Peyer's patch (tissue), 4 donors: ENCODE results near the gene NPTXR. TPM values are rescaled to one million over a fixed set of nuclear protein-coding genes. Genes with fewer than 3 reads are reported as not detected.

Experiments
- DNase-seq, 3 donors: peaks; one replicate each; pipeline ENCODE4 v3.0.0-alpha.2; 2017 to 2019
- H3K27ac ChIP-seq, 4 donors: fragments of 200-600 bp; sonication (generic); one replicate each; pipeline ENCODE4 v1.5.1; 2016 to 2019
- H3K27me3 ChIP-seq, 2 donors: fragments of 200-600 bp; sonication (generic); one replicate each; pipeline ENCODE4 v1.5.1; 2019
- H3K36me3 ChIP-seq, 3 donors: fragments of 200-600 bp; sonication (generic); one replicate each; pipeline ENCODE4 v1.5.1; 2016 to 2019
- H3K4me1 ChIP-seq, 4 donors: fragments of 200-600 bp; sonication (generic); one replicate each; pipeline ENCODE4 v1.5.1; 2016 to 2019
- H3K4me3 ChIP-seq, 4 donors: fragments of 200-600 bp; sonication (generic); 1 replicate in 3 of 4; 2 replicates in 1 of 4; pipeline ENCODE4 v1.5.1; 2016 to 2019; ENCODE audit warnings: mild to moderate bottlenecking in 1 of 4
- H3K9me3 ChIP-seq, 4 donors: fragments of 200-600 bp; sonication (generic); one replicate each; pipeline ENCODE4 v1.5.1; 2016 to 2019; ENCODE audit warnings: mild to moderate bottlenecking in 1 of 4
- POLR2A ChIP-seq, 2 donors: fragments of 450-650 bp; IDR thresholded peaks; one replicate each; pipeline ENCODE4 v1.5.1; 2017; ENCODE audit warnings: antibody characterized with exemption in 2 of 2, mild to moderate bottlenecking in 2 of 2, moderate library complexity in 2 of 2
- total RNA-seq, 4 donors: library from RNA; depleted of rRNA; stranded (reverse); fragments of >200 nt; gene quantifications; one replicate each; pipeline ENCODE4 v1.1.0, GENCODE V29; 2016
- TF ChIP-seq, protein P1 (sequence below), 6 experiments: fragments of 450-650 bp in 4 of 6; fragments of 200-600 bp in 2 of 6; sonication (generic) in 1 of 6; IDR thresholded peaks; one replicate each; pipeline ENCODE4 v1.5.1; 2017 to 2019; ENCODE audit warnings: antibody characterized with exemption in 6 of 6, mild to moderate bottlenecking in 3 of 6, moderate library complexity in 1 of 6

NPTXR gene
- total RNA-seq, 4 donors from 2014 or later: 0.53 to 2.8 (median 1.1) TPM

- Histone ChIP-seq H3K27me3 (no peaks in the 10 kb centered on the region), H3K27ac (no peak overlapping the region), H3K4me1 (no peaks in the 10 kb centered on the region), H3K4me3 (no peak overlapping the region), H3K36me3 (no peaks in the 10 kb centered on the region), H3K9me3 (no peaks in the 10 kb centered on the region)
- peak in 1 of 3 donors; percentile 23 for DNase-seq
- no peak for TF ChIP-seq POLR2A (IDR thresholded peaks at IDR 0.05)
- TF ChIP-seq, protein P1, sequence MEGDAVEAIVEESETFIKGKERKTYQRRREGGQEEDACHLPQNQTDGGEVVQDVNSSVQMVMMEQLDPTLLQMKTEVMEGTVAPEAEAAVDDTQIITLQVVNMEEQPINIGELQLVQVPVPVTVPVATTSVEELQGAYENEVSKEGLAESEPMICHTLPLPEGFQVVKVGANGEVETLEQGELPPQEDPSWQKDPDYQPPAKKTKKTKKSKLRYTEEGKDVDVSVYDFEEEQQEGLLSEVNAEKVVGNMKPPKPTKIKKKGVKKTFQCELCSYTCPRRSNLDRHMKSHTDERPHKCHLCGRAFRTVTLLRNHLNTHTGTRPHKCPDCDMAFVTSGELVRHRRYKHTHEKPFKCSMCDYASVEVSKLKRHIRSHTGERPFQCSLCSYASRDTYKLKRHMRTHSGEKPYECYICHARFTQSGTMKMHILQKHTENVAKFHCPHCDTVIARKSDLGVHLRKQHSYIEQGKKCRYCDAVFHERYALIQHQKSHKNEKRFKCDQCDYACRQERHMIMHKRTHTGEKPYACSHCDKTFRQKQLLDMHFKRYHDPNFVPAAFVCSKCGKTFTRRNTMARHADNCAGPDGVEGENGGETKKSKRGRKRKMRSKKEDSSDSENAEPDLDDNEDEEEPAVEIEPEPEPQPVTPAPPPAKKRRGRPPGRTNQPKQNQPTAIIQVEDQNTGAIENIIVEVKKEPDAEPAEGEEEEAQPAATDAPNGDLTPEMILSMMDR (IDR thresholded peaks at IDR 0.05): no peak
Measured at GRCh38 chr22:38830845-38831108, 13.1 kb downstream of the NPTXR start.

- Histone ChIP-seq H3K36me3 (no peaks in the 10 kb centered on the region), H3K27ac (no peak overlapping the region), H3K4me3 (no peak overlapping the region), H3K9me3 (no peaks in the 10 kb centered on the region), H3K27me3 (no peaks in the 10 kb centered on the region), H3K4me1 (no peaks in the 10 kb centered on the region)
- TF ChIP-seq, protein P1 (IDR thresholded peaks at IDR 0.05): no peak
- no peak for TF ChIP-seq POLR2A (IDR thresholded peaks at IDR 0.05)
- no peak for DNase-seq
Measured at GRCh38 chr22:38830026-38830844, 13.6 kb downstream of the NPTXR start.

DNA sequence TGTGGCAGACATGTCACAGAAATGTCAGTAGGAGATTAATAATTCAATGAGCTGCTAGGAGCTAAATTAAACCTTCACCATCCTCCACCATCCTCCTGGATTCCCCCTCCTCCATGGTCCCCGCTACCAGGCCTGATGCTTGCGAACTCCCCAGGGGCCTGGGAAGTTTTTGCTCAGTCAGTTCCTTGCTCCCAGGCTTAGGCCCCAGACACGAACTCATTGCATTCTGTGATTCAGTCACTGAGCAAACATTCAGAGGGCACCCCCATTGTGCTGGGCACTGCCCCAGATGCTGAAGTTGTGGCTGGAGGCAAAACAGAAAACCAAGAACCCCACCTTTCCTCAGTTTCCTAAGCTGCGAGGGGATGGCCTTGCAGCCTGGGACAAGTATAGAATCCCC is 14.3 kb downstream of the NPTXR start:
- TF ChIP-seq, protein P1 (IDR thresholded peaks at IDR 0.05): no peak
- TF ChIP-seq POLR2A (IDR thresholded peaks at IDR 0.05): no peak
- Histone ChIP-seq H3K9me3 (no peaks in the 10 kb centered on the region), H3K27ac (no peak overlapping the region), H3K4me3 (no peak overlapping the region), H3K27me3 (no peaks in the 10 kb centered on the region), H3K36me3 (no peaks in the 10 kb centered on the region), H3K4me1 (no peaks in the 10 kb centered on the region)
- DNase-seq: peak in 1 of 3 donors; percentile 24

GRCh38 chr22:38828616-38829205 is 15.1 kb downstream of the NPTXR start:
- no peak overlapping the region for H3K4me3 ChIP-seq
- DNase-seq: peak in 1 of 3 donors; percentile 21
- H3K27ac ChIP-seq: no peak overlapping the region
- TF ChIP-seq, protein P1 (IDR thresholded peaks at IDR 0.05): no peak
- TF ChIP-seq POLR2A (IDR thresholded peaks at IDR 0.05): no peak
- H3K4me1 ChIP-seq: no peaks in the 10 kb centered on the region
- no peaks in the 10 kb centered on the region for H3K36me3 ChIP-seq
- H3K27me3 ChIP-seq: no peaks in the 10 kb centered on the region
- no peaks in the 10 kb centered on the region for H3K9me3 ChIP-seq

DNA sequence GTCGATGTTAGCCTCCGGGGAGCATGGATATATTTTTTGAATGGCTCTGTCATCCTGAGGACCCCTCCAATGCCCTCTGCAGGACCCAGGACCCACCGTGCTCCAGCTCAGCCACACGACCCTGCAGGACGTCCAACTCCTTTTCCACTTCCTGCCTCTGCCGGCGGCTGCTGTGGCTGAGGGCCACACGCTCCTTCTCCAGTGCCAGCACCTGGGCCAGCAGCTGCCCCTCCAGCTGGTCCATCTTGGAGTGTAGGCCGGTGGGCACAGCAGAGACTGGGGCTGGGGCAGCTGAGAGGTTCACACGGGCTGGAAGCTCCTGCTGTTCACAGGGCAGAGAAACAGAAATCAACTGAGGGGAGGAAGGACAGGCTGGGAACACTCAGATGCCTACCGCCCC is 15.6 kb downstream of the NPTXR start:
- no peak for TF ChIP-seq POLR2A (IDR thresholded peaks at IDR 0.05)
- H3K4me1 ChIP-seq: no peaks in the 10 kb centered on the region
- peak in 1 of 3 donors; percentile 34 for DNase-seq
- H3K9me3 ChIP-seq: no peaks in the 10 kb centered on the region
- H3K36me3 ChIP-seq: no peaks in the 10 kb centered on the region
- H3K4me3 ChIP-seq: no peak overlapping the region
- H3K27ac ChIP-seq: no peak overlapping the region
- no peaks in the 10 kb centered on the region for H3K27me3 ChIP-seq

DNA sequence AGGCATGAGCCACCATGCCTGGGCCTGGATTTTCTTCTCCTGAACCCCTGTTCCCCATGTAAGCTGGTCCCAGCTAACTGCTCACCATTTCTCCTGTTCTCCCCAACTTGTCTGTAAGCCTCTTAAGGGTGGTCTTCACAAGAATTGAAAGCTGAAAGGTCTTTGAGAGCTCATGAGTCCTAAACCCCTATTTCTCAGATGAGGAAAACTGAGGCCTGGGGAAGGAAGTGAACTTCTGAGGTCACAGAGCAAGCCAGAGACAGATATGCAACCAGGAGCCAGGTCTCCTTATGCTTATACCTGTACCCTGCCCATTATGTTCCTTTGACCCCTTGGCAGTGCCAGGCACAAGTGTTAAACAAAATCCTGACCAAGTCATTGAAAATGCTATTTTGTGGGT is 16.3 kb downstream of the NPTXR start:
- Histone ChIP-seq H3K9me3 (no peaks in the 10 kb centered on the region), H3K27ac (no peak overlapping the region), H3K36me3 (no peaks in the 10 kb centered on the region), H3K4me3 (no peak overlapping the region), H3K27me3 (no peaks in the 10 kb centered on the region), H3K4me1 (no peaks in the 10 kb centered on the region)
- no peak for DNase-seq
- TF ChIP-seq, protein P1 (IDR thresholded peaks at IDR 0.05): no peak
- no peak for TF ChIP-seq POLR2A (IDR thresholded peaks at IDR 0.05)
